Activated naive CD4-positive, alpha-beta T cell treated with Interleukin-2 at 50 U/mL for 16 hours (primary cell): ENCODE measurements around the gene TNFRSF1A.
"Not testable (repeated sequence)": the region's sequence is repeated elsewhere in the genome, so short reads cannot be mapped to it uniquely, and the experiment has no call there.

Experiments used
- DNase-seq: peaks from one replicate; pipeline ENCODE4 v3.0.0-alpha.2; 2020

TNFRSF1A gene

GRCh38 chr12:6355491-6356373 is 13.9 kb upstream of the TNFRSF1A start:
- no peak for DNase-seq

- DNase-seq, result no peak
These were observed 12.9 kb upstream of the TNFRSF1A start for GRCh38 chr12:6354495-6355393.

GRCh38 chr12:6352193-6353173 is 10.6 kb upstream of the TNFRSF1A start:
- no peak for DNase-seq

- no peak for DNase-seq
These were observed 9.7 kb upstream of the TNFRSF1A start for GRCh38 chr12:6351622-6352021.

DNA sequence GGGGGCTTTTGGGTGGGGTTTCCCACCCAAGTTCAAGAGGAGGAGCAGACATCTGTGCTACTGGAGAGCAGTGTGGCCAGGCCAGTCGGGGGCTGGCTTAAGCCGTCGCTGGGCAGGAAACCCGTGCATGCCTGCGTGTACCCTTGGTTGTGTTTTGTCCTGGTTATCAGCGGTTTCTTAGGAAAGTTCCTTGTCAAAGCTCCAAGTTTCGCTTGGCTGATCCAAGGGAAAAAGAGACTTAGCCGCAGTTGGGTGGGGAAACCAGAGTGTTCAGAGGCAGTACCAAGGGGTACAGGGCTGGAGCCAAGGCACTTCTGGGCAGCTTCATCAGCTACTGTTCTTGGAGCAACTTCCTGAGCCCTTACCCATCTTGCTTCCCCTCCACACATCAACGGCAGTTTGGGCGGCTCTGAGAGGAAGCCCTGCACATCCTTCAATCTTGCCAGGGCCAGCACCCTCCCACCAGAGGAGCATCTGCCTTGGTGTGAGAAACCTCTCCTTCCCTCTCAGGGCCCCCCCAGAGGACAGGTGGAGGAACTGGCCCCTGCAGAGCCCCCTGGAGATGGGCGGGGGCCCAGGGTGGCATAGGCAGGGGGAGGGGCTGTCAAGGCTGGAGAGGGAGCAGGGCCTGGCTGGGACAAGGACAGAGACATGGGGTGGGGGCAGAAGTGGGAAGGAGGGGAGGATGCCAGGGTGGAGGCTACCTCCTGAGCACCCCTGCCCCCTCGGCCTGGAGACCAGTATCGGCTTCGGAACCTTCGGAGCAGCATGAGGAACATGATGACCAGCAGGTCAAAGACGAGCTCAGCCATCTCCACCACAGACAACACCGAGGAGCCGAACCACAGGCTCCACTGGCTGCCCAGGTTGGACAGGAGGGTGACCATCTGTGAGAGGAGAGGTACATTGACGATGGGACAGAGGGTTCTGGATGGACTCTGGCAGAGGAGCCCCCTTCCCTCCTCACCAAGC is 5.8 kb upstream of the TNFRSF1A start:
- no peak for DNase-seq

DNA sequence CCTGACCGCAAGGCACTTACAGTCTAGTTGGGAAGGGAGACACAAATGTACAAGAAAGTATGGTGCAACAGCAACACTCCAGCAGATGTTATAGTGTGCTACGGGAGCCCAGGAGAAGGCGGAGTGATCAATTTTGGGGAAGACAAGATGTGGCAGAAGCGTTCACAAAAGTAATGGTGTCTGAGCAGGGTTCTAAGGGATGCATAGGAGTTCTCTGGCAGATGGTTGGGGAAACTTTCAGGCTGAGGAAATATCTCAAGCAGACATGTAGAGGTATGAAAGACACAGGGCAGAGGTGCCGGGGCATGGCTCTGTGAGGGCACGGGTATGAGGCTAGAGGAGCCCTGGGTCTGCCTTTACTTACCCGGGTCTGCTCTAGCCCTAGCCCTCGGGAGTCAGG is 5.1 kb upstream of the TNFRSF1A start:
- no peak for DNase-seq

DNA sequence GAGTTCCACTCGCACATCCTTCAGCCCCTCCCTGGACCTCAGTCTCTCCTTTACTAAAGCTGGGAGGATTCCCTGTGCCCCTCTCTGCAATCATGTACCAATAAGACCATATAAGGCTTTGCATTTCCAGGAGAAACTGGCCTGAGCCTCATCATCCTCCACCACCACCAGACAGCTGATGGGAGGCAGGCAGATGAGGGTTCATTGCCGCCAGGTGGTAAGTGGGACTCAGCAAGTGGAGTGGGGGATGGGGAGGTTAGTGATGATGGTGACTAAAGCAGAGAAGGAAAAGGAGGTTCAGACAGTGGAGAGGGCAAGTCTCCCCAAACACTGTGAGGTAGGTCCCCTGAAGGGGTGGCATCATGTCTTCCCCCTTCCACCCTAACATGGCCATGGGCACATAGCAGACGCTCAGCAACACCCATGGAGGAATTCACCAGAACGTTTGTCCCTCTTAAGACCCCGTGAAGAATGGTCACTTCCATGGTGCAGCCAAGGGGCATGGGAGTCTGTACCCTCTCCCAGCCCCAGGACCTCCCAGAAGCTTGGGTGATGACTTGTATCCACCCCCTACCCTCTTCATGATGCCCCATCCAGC is 4.5 kb upstream of the TNFRSF1A start:
- DNase-seq, result no peak

- DNase-seq, result peak; percentile 41
These were observed 3.6 kb upstream of the TNFRSF1A start for GRCh38 chr12:6345319-6346091.

- DNase-seq, result not testable (repeated sequence)
These were observed 2.3 kb upstream of the TNFRSF1A start for GRCh38 chr12:6344101-6344660.

DNA sequence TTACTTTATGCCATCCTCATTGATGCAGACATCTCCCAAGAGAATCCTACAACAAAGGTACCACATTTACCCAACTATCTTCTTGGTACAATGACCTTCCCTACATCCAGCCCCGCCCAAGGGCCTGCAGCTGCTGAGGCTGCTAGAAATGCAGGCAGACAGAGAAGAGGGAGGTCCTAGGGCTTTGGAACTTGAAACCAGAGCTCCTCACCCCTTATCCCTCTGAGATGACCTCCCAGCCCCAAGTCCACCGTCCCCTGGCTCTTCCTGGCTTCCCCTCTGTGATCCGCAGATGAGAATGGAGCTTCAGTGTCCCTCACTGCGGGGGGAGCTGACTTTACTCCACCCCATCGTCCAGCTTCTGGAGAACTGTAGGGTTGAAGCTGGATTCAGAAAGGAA is 1.6 kb upstream of the TNFRSF1A start:
- DNase-seq, result no peak

DNA sequence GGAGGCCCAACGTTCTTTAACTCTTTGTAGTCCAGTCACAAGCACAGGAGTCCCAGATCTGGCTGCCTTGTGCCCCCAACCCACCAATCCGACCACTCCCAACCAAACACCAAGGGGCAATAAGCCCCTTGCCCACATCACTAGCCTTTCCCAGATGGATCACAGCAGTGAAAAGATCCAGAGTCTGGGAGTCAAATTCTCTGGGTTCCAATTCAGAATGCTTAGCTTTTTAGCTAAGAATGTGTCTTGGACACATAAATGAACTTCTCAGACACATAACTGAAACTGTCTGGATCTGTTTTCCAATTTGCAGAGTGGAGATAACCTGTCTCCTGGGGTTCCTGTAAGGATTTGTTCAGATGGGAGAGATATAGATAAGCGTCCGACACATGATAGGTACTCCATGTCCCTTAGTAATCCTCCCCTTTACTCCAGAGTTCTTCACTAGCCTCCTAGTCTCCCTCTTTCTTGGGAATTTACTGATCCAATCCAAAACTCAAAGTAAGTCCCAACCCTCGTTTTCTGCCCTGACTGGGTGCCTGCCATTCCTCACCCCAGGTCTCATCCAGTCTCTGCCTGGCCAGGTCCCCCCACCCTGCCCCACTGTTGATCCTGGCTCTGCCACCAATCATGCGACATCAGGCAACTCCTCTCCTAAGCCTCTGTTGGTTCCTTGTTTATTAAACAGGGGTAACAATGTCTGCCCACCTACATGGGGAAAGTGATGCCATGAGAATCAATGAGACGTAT is 439 bp upstream of the TNFRSF1A start:
- DNase-seq, result no peak

GRCh38 chr12:6340745-6341416 is 995 bp downstream of the TNFRSF1A start:
- DNase-seq, result no peak

GRCh38 chr12:6340032-6340638 is 1.7 kb downstream of the TNFRSF1A start:
- no peak for DNase-seq

GRCh38 chr12:6338955-6339354 is 2.9 kb downstream of the TNFRSF1A start:
- no peak for DNase-seq

GRCh38 chr12:6338536-6338935 is 3.3 kb downstream of the TNFRSF1A start:
- not testable (repeated sequence) for DNase-seq

DNA sequence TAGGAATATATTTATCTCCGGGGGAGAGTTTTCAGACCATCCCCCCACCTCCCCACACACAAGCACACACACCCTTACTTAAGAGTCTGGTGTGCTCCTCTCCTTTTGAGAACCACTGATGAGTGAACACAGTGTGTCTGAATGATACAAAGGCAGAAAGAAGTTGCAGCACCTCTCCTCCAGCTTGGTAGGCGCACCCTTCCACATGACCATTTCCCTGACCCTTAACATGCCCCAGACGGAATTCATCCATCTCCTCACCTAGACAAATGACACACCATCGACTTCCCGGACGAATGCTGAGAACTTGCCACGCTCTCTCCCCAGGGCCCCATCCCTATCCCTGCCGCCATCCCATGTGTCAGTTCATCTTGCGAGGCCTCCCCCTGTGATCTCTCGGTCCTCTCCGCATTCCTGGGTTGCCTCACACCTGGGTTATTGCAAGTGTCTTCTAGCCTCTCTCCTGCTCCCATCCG is 3.9 kb downstream of the TNFRSF1A start:
- DNase-seq, result no peak
